Right renal pelvis (tissue), 4 donors: ENCODE measurements around the gene FEM1A. TPM values are rescaled to one million over a fixed set of nuclear protein-coding genes. Genes with fewer than 3 reads are reported as not detected.
"Not testable (repeated sequence)": the region's sequence is repeated elsewhere in the genome, so short reads cannot be mapped to it uniquely, and the experiment has no call there.

Source experiments
- DNase-seq, 4 donors: peaks; one replicate each; pipeline ENCODE4 v3.0.0-alpha.2; 2013; ENCODE audit warnings: low read depth in 4 of 4, low spot score in 3 of 4, missing footprints in 1 of 4
- polyA plus RNA-seq, 4 donors: library from polyadenylated mRNA; unstranded; fragments of 120-200 nt; gene quantifications; one replicate each; pipeline ENCODE4 v1.2.1, GENCODE V29; 2013; ENCODE audit not compliant: insufficient read length in 4 of 4

FEM1A gene
- polyA plus RNA-seq, result 1 to 10 TPM; 1.4 to 2.1 (median 1.7) TPM

- DNase-seq, result peak; percentile 100
Observed at GRCh38 chr19:4791183-4792018, at the start of gene FEM1A. Gene FEM1A (plus strand): TSS chr19:4791734. CDS start chr19:4791855, 121 bp downstream.

- DNase-seq, result no peak
Observed at GRCh38 chr19:4742723-4743646, 48.5 kb upstream of the FEM1A start.

- DNase-seq, result no peak
Observed at GRCh38 chr19:4744451-4745174, 46.9 kb upstream of the FEM1A start.

- DNase-seq, result not testable (repeated sequence)
Observed at GRCh38 chr19:4745175-4745574, 46.4 kb upstream of the FEM1A start.

- DNase-seq, result no peak
Observed at GRCh38 chr19:4745986-4746385, 45.5 kb upstream of the FEM1A start.

GRCh38 chr19:4748185-4748584 is 43.3 kb upstream of the FEM1A start:
- no peak for DNase-seq

GRCh38 chr19:4748589-4748988 is 42.9 kb upstream of the FEM1A start:
- no peak for DNase-seq

- no peak for DNase-seq
Observed at GRCh38 chr19:4749870-4750590, 41.5 kb upstream of the FEM1A start.

GRCh38 chr19:4754248-4754647 is 37.3 kb upstream of the FEM1A start:
- no peak for DNase-seq

- no peak for DNase-seq
Observed at GRCh38 chr19:4755459-4755858, 36.1 kb upstream of the FEM1A start.

GRCh38 chr19:4758082-4758481 is 33.5 kb upstream of the FEM1A start:
- DNase-seq, result no peak

GRCh38 chr19:4758659-4759058 is 32.9 kb upstream of the FEM1A start:
- DNase-seq, result no peak

- DNase-seq, result peak; percentile 85 to 89 (median 86)
Observed at GRCh38 chr19:4759388-4760284, 31.9 kb upstream of the FEM1A start.

GRCh38 chr19:4760285-4760650 is 31.3 kb upstream of the FEM1A start:
- no peak for DNase-seq

- no peak for DNase-seq
Observed at GRCh38 chr19:4763021-4763420, 28.5 kb upstream of the FEM1A start.

GRCh38 chr19:4764393-4764660 is 27.2 kb upstream of the FEM1A start:
- DNase-seq, result no peak

- peak; percentile 92 to 96 (median 92) for DNase-seq
Observed at GRCh38 chr19:4768934-4769777, 22.4 kb upstream of the FEM1A start.

GRCh38 chr19:4772566-4772965 is 19.0 kb upstream of the FEM1A start:
- DNase-seq, result no peak
